ENCODE data around the gene CCNYL1.
"Not testable (repeated sequence)": the region's sequence is repeated elsewhere in the genome, so short reads cannot be mapped to it uniquely, and the experiment has no call there.

Gene CCNYL1

GRCh38 chr2:207729465-207729998 is 18.1 kb downstream of the CCNYL1 start:
- DNase-seq (ENCODE audit: low read depth): no peak
- no peak overlapping the region for H3K4me3 ChIP-seq (ENCODE audit: low read depth, low read length)

DNA sequence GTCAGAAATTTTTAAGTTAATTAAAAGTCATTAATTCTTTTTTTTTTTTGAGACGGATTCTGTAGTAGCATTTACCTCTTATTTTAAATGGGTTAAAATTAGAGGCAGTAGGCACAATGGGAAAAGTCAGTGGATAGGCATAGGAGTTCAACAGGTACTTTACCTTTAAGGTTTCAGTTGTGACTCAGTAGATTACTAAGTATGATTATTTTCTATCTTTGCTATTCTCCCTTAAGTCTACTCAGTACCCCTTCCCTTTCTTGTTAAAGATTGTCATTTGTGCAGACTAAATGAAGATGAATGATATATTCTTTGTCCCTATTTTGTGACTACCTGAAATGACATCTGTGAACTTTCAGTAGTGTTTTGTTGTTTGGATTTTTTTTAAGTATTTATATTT is 19.7 kb downstream of the CCNYL1 start:
- no peak for DNase-seq (ENCODE audit: low read depth)
- no peak overlapping the region for H3K4me3 ChIP-seq (ENCODE audit: low read depth, low read length)

DNA sequence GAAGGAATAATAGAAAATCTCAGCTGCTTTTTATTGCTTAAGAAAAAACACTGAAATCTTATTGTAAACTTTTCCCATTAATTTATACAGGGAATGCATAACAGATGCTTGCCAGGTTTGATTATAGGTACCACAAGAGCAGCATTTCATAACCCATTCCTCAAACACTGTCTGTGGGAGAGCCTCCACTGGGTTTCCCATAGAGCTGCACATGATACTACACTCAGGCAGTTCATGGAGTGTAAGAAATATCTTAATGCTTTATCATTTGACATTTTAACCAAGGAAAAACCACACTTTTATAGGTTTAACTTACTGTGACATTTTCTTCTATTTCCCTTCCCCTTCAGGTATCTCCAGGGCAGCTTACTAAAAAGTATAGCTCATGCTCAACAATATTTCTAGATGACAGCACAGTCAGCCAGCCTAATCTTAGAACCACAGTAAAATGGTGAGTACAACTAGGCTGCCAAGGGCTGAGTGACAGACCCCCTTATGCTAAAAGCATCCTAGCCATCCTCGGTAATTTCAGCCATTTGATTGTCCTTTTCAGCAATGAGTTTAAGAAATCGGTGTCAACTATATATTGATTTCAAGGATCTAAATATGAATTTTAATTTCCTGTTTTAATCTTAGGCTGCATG is 22.3 kb downstream of the CCNYL1 start:
- DNase-seq (ENCODE audit: low read depth): no peak

GRCh38 chr2:207734264-207734635 is 22.8 kb downstream of the CCNYL1 start:
- no peak overlapping the region for H3K4me3 ChIP-seq (ENCODE audit: low read depth, low read length)
- peak; percentile 24 for DNase-seq (ENCODE audit: low read depth)

More for the DNA sequence above, 22.3 kb downstream of the CCNYL1 start:
- no peak overlapping the region for H3K4me3 ChIP-seq (ENCODE audit: low read depth, low read length)

DNA sequence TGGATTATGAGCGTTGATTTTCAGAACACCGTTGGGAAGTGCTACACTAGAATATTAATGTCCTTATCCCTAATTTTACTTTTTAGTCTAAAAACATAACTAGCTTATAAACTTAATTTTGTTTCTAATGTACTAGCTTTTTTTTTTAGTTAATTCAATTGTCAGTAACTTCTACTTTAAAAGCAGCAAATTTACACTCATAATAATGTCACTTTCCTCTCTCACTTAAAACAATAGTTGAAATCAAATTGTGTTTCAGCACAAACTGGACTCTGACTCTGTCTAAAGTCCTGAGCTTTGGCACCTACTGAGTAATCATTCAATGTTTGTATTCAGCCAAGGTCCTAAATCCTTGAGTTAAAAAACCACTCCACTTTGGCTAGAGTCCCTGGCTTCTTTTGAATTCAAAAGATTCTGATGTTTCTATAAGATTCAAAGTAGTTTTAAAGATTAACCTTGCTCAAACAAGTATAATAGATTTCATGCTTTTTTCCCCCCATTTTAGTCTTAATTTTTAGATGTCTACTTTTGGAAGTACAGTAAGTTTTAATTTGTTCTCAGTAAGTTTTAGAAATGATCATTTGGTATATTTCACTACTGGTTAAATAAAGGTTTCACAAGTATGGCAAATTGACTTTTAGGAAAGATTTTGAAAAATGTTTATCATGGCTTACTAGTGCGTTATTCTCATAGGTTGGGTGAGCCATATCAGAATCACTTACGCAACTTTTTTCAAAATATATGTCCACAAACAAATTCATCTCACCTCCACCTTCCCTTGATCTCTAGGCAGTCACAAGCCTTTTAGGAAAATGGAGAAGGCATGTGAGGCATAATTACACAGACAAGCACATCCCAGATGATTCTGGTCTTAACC is 23.4 kb downstream of the CCNYL1 start:
- no peak overlapping the region for H3K4me3 ChIP-seq (ENCODE audit: low read depth, low read length)
- no peak for DNase-seq (ENCODE audit: low read depth)

DNA sequence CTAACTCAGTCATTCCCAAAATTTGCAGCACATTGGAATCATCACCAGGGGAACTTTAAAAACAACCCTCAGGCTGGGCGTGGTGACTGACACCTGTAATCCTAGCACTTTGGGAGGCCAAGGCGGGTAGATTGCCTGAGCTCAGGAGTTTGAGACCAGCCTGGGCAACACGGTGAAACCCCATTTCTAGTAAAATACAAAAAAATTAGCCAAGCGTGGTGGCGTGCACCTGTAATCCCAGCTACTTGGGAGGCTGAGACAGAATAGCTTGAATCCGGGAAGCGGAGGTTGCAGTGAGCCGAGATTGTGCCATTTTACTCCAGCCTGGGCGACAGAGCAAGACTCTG is 24.0 kb downstream of the CCNYL1 start:
- not testable (repeated sequence) for DNase-seq (ENCODE audit: low read depth); H3K4me3 ChIP-seq (ENCODE audit: low read depth, low read length)

DNA sequence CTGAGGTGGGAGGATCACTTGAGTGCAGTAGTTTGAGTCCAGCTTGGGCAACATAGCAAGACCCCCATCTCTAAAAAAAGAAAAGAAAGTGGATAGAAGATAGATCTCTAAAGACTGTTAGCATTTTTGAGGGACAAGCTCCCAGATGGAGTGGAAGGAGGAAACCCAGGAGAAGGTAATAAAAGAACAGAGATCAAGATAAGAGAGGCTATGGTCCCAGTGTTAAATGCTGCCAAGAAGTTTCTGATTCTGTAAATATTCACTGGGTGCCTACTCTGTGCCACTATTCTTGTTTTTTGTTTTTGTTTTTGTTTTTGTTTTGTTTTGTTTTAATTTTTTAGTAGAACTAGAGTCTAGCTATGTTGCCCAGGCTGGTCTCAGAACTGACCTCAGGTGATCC is 32.1 kb downstream of the CCNYL1 start:
- no peak for DNase-seq (ENCODE audit: low read depth)
- H3K4me3 ChIP-seq (ENCODE audit: low read depth, low read length): no peak overlapping the region

DNA sequence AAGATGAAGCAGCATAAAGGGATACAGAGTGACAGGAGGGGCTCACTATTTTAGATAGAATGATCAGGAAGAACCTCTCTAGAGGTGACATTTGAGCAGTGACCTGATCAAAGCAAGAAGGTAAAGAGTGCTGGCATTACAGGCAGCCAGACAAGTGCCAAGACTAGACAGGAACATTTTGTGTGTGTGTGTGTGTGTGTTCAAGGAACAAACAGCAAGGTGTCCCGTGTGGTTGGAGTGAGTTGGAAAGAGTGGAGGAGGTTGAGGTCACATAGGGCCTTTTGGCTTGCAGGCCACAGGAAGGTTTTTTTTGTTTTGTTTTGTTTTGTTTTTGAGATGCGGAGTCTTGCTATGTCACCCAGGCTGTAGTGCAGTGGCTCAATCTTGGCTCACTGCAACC is 32.6 kb downstream of the CCNYL1 start:
- no peak for DNase-seq (ENCODE audit: low read depth)
- H3K4me3 ChIP-seq (ENCODE audit: low read depth, low read length): no peak overlapping the region

DNA sequence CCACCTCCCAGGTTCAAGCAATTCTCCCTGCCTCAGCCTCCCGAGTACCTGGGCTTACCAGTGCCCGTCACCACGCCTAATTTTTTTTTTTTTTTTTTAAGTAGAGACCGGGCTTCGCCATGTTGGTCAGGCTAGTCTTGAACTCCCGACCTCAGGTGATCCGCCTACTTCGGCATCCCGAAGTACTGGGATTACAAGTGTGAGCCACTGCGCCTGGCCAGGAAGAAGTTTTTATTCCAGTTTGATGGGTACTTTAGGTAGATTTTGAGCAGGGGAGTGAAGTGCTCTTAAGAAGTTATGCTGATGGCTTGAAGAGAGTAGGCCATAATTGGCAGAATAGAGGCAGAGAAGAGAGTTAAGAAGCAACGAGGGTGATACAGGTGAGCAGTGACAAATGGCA is 33.0 kb downstream of the CCNYL1 start:
- DNase-seq (ENCODE audit: low read depth): no peak
- H3K4me3 ChIP-seq (ENCODE audit: low read depth, low read length): no peak overlapping the region

DNA sequence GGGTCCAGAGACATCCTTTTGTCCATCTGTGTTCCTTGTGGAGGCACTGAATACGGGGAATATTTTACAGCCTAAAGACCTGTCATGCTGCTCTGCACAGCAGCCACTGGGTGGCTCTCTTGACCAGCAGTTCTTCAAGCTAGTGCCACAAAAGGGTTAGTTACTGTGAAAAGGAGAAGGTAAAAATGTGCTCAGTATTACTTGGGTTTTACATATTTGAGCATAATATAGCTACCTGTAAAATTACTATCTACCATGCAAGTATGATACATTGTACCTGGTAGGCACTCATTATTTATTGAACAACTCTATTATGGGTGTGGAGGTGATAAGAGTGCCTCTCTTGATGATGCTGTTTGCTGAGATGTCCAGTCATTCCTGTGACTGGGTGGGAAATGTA is 34.7 kb downstream of the CCNYL1 start:
- H3K4me3 ChIP-seq (ENCODE audit: low read depth, low read length): no peak overlapping the region
- DNase-seq (ENCODE audit: low read depth): peak; percentile 27

DNA sequence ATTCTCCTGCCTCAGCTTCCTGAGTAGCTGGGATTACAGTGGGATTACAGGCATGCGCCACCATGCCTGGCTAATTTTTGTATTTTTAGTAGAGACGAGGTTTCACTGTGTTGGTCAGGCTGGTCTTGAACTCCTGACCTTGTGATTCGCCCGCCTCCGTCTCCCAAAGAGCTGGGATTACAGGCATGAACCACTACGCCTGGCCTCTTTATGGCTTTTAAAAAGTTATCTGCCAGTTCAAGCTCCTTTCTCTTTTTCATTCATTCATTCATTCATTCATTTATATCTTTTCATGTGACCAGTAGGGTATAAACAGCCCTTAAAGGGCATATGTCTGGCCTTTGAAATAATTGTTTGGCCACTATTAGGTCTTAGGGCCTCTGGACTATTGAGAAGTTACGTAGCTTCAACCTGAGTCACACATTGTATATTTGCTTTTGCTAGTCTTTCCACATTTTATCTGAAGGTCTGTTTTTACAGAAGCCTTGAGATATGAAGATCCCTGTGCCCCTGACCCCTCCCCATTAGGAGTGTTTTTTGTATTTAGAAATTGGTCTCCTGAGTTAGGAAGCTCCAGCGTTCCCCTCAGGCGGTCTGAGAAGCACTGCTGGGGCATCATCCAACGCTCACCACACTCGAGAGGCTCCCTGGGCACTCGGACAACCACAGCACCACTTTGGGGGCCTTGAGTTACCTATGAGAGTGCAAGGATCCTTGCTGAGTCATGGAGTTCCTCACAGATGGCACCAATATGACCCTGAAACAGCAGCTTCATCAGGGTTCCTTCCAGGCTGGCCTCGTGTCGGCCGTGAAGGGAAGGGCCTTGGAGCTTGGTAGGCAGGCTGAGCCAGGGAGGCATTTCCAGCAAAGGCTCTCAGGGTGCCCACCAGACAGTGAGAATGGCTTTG is 36.5 kb downstream of the CCNYL1 start:
- no peak overlapping the region for H3K4me3 ChIP-seq (ENCODE audit: low read depth, low read length)
- no peak for DNase-seq (ENCODE audit: low read depth)

- H3K4me3 ChIP-seq (ENCODE audit: low read depth, low read length): no peak overlapping the region
- DNase-seq (ENCODE audit: low read depth): no peak
Observed at GRCh38 chr2:207748993-207749392, 37.6 kb downstream of the CCNYL1 start.

DNA sequence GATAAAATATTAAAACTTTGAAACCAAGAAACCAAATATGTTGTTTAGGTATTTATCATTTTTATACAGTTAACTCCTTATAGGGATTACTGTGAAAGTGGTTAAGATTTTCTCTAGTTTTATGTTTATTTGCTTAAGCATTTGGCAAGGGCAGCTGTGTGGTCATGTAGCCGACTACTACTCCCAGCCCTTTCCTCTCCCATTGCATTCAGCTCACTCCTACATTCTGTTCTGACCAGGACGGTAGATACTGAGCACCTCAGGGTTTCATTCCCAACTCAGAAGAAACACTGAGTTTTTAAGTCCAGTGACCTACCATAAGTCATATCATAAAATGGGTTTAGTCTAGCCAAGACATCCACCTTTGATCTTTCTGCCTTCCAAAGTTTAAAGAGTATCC is 38.4 kb downstream of the CCNYL1 start:
- no peak overlapping the region for H3K4me3 ChIP-seq (ENCODE audit: low read depth, low read length)
- DNase-seq (ENCODE audit: low read depth): no peak

DNA sequence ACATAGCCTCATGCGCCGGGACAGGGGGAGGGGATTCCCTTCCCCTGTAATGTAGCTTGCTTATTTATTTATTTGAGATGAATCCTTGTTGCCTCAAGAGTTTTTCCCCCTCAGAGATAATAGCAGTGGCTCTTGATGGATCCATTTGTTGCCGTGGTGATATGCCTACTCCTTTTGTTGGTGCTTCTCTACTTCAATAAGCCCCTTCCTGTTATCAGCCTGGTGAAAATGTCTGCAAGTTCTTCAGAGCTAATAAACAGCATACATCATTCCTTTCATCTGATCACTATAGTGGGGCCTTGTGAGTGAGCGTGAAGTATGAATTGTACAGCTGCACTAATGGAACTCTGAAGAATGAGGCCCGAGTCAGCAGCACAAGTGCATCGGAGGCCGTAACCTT is 38.9 kb downstream of the CCNYL1 start:
- H3K4me3 ChIP-seq (ENCODE audit: low read depth, low read length): no peak overlapping the region

DNA sequence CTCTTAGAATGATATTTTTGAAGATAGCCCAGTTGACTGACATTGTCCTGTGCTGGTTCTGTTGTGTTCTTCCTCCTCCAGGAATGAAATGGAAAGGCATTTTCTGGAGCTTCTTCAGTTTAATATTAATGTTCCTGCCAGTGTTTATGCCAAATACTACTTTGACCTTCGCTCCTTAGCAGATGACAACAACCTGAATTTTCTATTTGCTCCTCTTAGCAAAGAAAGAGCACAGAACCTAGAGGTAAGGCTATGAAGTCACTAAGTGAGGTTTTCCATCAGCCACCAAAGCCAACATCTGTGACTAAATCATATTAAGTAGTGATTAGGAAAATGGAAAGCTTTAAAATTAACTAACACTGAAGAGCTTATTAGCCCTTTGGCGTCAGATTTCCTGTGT is 39.4 kb downstream of the CCNYL1 start:
- DNase-seq (ENCODE audit: low read depth): no peak
- no peak overlapping the region for H3K4me3 ChIP-seq (ENCODE audit: low read depth, low read length)

More for the DNA sequence above, 38.9 kb downstream of the CCNYL1 start:
- no peak for DNase-seq (ENCODE audit: low read depth)

DNA sequence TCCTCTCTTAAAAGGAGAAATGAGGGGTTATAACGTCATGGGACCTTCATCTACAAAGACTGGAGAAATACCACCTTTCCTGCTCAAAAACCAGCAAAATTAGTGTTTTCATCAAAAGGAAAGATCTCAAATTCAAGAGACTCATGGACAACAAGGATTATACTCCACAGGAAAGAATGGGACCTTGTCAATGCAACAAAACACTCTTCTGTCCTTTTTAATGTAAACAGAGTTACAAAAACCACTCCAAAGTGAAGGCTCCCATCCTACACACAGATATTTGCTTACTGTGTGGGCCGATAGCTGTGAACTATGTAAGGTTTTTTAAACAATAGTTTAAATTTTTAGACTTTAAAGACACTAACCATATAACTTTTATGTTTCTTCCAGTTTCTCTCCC is 42.2 kb downstream of the CCNYL1 start:
- not testable (repeated sequence) for DNase-seq (ENCODE audit: low read depth); H3K4me3 ChIP-seq (ENCODE audit: low read depth, low read length)

DNA sequence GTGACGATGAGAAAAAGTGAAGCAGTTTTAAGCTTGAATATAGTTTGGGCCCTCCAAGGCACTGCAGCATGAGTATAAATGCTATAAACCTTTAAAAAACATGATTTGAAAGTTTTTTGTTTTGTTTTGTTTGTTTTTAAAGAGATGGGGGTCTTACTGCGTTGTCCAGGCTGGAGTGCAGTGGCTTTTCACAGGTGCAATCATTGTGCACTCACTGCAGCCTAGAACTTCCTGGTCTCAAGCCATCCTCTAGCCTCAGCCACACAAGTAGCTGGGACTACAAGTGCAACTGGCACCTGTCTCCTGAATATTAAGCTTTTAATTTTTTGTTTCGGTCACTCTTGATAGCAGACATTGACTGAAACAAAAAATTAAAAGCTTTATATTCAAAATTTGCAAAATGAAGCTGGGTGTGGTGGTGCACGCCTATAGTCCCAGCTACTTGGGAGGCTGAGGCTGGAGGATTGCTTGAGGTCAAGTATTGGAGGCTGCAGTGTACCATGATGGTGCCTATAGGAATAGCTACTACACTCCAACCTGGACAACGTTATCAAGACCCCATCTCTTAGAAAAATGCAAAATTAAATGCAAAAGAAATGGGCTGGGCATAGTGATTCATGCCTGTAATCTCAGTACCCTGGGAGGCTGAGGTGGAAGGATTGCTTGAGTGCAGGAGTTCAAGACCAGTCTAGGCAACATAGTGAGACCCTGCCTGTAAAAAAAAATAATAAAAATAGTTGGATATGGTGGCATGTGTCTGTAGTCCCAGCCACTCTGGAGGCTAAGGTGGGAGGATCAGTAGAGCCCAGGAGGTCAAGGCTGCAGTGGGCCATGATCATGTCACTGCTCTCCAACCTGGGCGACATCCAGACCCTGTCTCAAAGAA is 43.3 kb downstream of the CCNYL1 start:
- DNase-seq (ENCODE audit: low read depth): no peak
- no peak overlapping the region for H3K4me3 ChIP-seq (ENCODE audit: low read depth, low read length)

DNA sequence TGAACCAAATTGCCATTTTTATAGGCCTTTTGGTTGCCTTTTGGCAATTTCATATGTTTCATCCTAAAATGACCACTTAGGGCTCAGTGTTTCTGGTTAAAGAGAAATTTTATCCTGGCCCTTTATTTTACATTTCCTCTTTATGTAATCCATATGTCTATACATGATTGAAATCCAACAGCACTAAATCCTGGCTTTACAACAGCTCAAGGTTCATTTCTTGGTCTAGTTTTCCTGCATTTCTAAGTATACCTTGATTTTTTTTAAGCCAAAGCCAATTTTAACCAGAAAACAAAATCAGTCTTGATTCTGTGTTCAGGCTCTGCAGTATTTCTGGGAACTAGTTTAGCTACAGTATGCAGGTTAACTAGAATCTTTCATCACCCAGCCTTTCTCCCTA is 46.6 kb downstream of the CCNYL1 start:
- H3K4me3 ChIP-seq (ENCODE audit: low read depth, low read length): no peak overlapping the region
- no peak for DNase-seq (ENCODE audit: low read depth)

- DNase-seq (ENCODE audit: low read depth): no peak
- no peak overlapping the region for H3K4me3 ChIP-seq (ENCODE audit: low read depth, low read length)
Observed at GRCh38 chr2:207759890-207760289, 48.5 kb downstream of the CCNYL1 start.
